HEK293T (cell line): Measurements from ENCODE around the gene SNX3.

ENCODE experiments used
- ELF4 ChIP-seq: fragments of 450-650 bp; IDR thresholded peaks from 2 replicates; pipeline ENCODE4 v1.6.1; 2017; ENCODE audit warnings: antibody characterized with exemption
- FOXK2 ChIP-seq: fragments of 450-650 bp; IDR thresholded peaks from 2 replicates; pipeline ENCODE4 v1.6.1; 2016; ENCODE audit warnings: mild to moderate bottlenecking
- FOXM1 ChIP-seq: fragments of 450-650 bp; IDR thresholded peaks from 2 replicates; pipeline ENCODE4 v1.6.1; 2017; ENCODE audit warnings: mild to moderate bottlenecking, borderline replicate concordance

- TF ChIP-seq FOXK2 (no peak), FOXM1 (no peak), ELF4 (no peak)
Measured at GRCh38 chr6:108169464-108170331, 91.1 kb downstream of the SNX3 start.
